Aortic smooth muscle cell (primary cell): Measurements from ENCODE around the gene RSL24D1. TPM values are rescaled to one million over a fixed set of nuclear protein-coding genes. Genes with fewer than 3 reads are reported as not detected.

Experiments used
- total RNA-seq: library from RNA; depleted of rRNA; stranded (reverse); fragments of >200 nt; gene quantifications from 2 replicates; pipeline ENCODE4 v1.2.3, GENCODE V29; 2014

Gene RSL24D1
- 55.6 and 65.1 TPM in 2 replicates for total RNA-seq

GRCh38 chr15:55196458-55197361 lies at the start of gene RSL24D1:
TSS of gene RSL24D1 (minus strand) at chr15:55196941. CDS start at chr15:55196890, 51 bp downstream.

Other genes with a start within 250 kb of the RSL24D1 start
- 4.6 and 9.7 TPM in 2 replicates for gene RAB27A, start 92.9 kb upstream of the RSL24D1 start, total RNA-seq
- 7.5 TPM in 2 replicates for gene PIGBOS1, start 122.2 kb upstream of the RSL24D1 start, total RNA-seq
- gene PIGB, start 122.3 kb upstream of the RSL24D1 start, total RNA-seq, result 14.2 and 16.1 TPM in 2 replicates
- 89.0 and 102 TPM in 2 replicates for gene CCPG1, start 211.4 kb upstream of the RSL24D1 start, total RNA-seq
- 2.4 TPM in 2 replicates for gene PIERCE2, start 211.6 kb upstream of the RSL24D1 start, total RNA-seq